ENCODE results near the gene GPAT3.

DNA sequence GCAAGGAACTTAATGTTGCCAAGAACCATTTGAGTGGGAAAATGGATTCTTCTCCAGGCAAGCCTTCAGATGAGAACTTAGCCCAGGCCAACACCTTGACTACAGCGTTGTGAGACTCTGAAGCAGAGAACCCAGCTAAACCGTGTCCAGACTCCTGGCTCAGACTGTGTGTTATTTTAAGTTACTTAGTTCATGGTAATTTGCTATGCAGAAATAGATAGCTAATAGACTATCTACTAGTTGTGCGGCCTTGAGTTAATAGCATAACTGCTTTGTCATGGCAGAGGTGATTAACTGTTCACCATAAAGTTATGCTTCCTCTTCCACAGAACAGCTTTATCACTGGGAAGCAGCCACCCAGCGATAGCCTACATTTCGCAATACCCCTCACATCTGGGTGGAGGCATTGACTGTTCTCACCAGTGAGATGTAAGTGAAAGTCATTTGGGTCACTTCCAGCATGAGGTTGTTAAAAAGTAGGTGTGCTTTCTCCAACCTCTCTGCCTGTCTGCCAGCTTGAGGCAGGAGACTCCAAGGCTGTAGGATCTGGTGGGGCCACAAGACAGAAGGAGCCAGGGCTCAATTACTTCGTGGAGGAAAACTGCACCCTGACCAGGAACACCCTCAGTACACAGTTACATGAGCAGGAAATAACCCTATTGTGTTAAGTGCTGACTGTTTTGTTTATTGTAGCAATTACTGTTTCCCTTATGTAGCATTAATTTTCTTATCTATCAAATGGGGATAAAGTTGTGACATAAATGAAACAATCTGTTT is 94.2 kb downstream of the GPAT3 start:
- TF ChIP-seq ZNF335 (tag by site-specific recombination; conservative IDR thresholded peaks at IDR 0.05): no peak
- TF ChIP-seq, protein P1, sequence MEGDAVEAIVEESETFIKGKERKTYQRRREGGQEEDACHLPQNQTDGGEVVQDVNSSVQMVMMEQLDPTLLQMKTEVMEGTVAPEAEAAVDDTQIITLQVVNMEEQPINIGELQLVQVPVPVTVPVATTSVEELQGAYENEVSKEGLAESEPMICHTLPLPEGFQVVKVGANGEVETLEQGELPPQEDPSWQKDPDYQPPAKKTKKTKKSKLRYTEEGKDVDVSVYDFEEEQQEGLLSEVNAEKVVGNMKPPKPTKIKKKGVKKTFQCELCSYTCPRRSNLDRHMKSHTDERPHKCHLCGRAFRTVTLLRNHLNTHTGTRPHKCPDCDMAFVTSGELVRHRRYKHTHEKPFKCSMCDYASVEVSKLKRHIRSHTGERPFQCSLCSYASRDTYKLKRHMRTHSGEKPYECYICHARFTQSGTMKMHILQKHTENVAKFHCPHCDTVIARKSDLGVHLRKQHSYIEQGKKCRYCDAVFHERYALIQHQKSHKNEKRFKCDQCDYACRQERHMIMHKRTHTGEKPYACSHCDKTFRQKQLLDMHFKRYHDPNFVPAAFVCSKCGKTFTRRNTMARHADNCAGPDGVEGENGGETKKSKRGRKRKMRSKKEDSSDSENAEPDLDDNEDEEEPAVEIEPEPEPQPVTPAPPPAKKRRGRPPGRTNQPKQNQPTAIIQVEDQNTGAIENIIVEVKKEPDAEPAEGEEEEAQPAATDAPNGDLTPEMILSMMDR (tag by site-specific recombination; IDR thresholded peaks at IDR 0.05): no peak
- no peak for TF ChIP-seq ZNF423 (tag by site-specific recombination; IDR thresholded peaks at IDR 0.05)
